Prostate gland (tissue), 2 donors: ENCODE results near the gene TBC1D22A. TPM values are rescaled to one million over a fixed set of nuclear protein-coding genes. Genes with fewer than 3 reads are reported as not detected.

Experiments
- DNase-seq: peaks from one replicate; pipeline ENCODE4 v3.0.0-alpha.2; 2019; ENCODE audit warnings: low spot score
- H3K27ac ChIP-seq, 2 donors: fragments of 200-600 bp; sonication (generic); 2 replicates each; pipeline ENCODE4 v1.5.1; 2017 to 2019
- H3K27me3 ChIP-seq: fragments of 200-600 bp; sonication (generic); replicated peaks from 2 replicates; pipeline ENCODE4 v1.5.1; 2019; ENCODE audit not compliant: insufficient read depth
- H3K36me3 ChIP-seq, 2 donors: fragments of 200-600 bp; sonication (generic); 1 replicate in 1 of 2; 2 replicates in 1 of 2; pipeline versions ENCODE4 v1.5.1 to v1.8.1; 2017 to 2019
- H3K4me1 ChIP-seq: fragments of 200-600 bp; sonication (generic); replicated peaks from 2 replicates; pipeline ENCODE4 v1.5.1; 2019
- H3K4me3 ChIP-seq, 2 donors: fragments of 200-600 bp; sonication (generic); 2 replicates each; pipeline ENCODE4 v1.5.1; 2017 to 2019
- H3K9me3 ChIP-seq: fragments of 200-600 bp; sonication (generic); 2 replicates; pipeline ENCODE4 v1.5.1; 2017
- CTCF ChIP-seq, 4 experiments: fragments of 200-600 bp in 2 of 4; fragments of 450-650 bp in 2 of 4; sonication (generic) in 2 of 4; IDR thresholded peaks; 1 replicate in 3 of 4; 2 replicates in 1 of 4; pipeline ENCODE4 v1.5.1; 2016 to 2019; ENCODE audit warnings: antibody characterized with exemption in 4 of 4, mild to moderate bottlenecking in 2 of 4, moderate library complexity in 2 of 4
- POLR2A ChIP-seq: fragments of 450-650 bp; IDR thresholded peaks from one replicate; pipeline ENCODE4 v1.6.1; 2016; ENCODE audit warnings: antibody characterized with exemption, mild to moderate bottlenecking
- POLR2AphosphoS5 ChIP-seq: sonication (generic); formaldehyde crosslinking; IDR thresholded peaks from one replicate; pipeline ENCODE4 v1.6.1; 2017; ENCODE audit warnings: antibody characterized with exemption
- WGBS: methylation state at CpG from one replicate; pipeline ENCODE4 v1.1.5; 2018; 5-methylcytosine and 5-hydroxymethylcytosine counted together
- intact Hi-C: fragments of 100-400 bp; cut with DNase I; formaldehyde crosslinking; loops from one replicate; pipeline ENCODE4 v1.14.2; 2022
- total RNA-seq, 2 donors: library from RNA; depleted of rRNA; stranded (reverse); fragments of >200 nt; gene quantifications; one replicate each; pipeline ENCODE4 v1.1.0, GENCODE V29; 2016

The TBC1D22A gene
- total RNA-seq, 2 donors from 2014 or later: 16.0 to 30.7 TPM

- Histone ChIP-seq H3K27ac (no peak overlapping the region), H3K36me3 (no peaks in the 10 kb centered on the region), H3K4me3 (no peak overlapping the region), H3K27me3 (no peaks in the 10 kb centered on the region), H3K9me3 (no peaks in the 10 kb centered on the region), H3K4me1 (no peaks in the 10 kb centered on the region)
- DNase-seq: no peak
- 98% methylated on average over 5 of the region's 5 CpGs for WGBS
- intact Hi-C loops: no loop called here
- TF ChIP-seq POLR2A: no peak
- TF ChIP-seq POLR2AphosphoS5: no peak
- TF ChIP-seq CTCF (IDR thresholded peaks at IDR 0.05): no peak
Measured at GRCh38 chr22:47178339-47178738, 415.9 kb downstream of the TBC1D22A start.

- TF ChIP-seq CTCF (IDR thresholded peaks at IDR 0.05): no peak
- TF ChIP-seq POLR2A: no peak
- TF ChIP-seq POLR2AphosphoS5: no peak
- no peak overlapping the region for H3K4me3 ChIP-seq
- no peaks in the 10 kb centered on the region for H3K9me3 ChIP-seq
- WGBS: 92% methylated on average over 2 of the region's 2 CpGs
- no peak overlapping the region for H3K27ac ChIP-seq
- H3K36me3 ChIP-seq: no peaks in the 10 kb centered on the region
- intact Hi-C loops: no loop called here
- no peaks in the 10 kb centered on the region for H3K27me3 ChIP-seq
- no peaks in the 10 kb centered on the region for H3K4me1 ChIP-seq
- no peak for DNase-seq
Measured at GRCh38 chr22:47180796-47181195, 418.3 kb downstream of the TBC1D22A start.

GRCh38 chr22:47187176-47187957, 424.9 kb downstream of the TBC1D22A start:
- TF ChIP-seq POLR2AphosphoS5 (no peak), POLR2A (no peak), CTCF (IDR thresholded peaks at IDR 0.05) (no peak)
- WGBS: 91% methylated on average over 9 of the region's 9 CpGs
- H3K27ac ChIP-seq: no peak overlapping the region
- H3K4me3 ChIP-seq: no peak overlapping the region
- intact Hi-C loops: no loop called here
- H3K36me3 ChIP-seq: no peaks in the 10 kb centered on the region
- no peaks in the 10 kb centered on the region for H3K9me3 ChIP-seq
- H3K4me1 ChIP-seq: no peaks in the 10 kb centered on the region
- DNase-seq: no peak
- no peaks in the 10 kb centered on the region for H3K27me3 ChIP-seq

- Histone ChIP-seq H3K9me3 (no peaks in the 10 kb centered on the region), H3K27me3 (no peaks in the 10 kb centered on the region), H3K4me3 (no peak overlapping the region), H3K36me3 (no peaks in the 10 kb centered on the region), H3K4me1 (no peaks in the 10 kb centered on the region), H3K27ac (no peak overlapping the region)
- intact Hi-C loops: no loop called here
- TF ChIP-seq POLR2A: no peak
- no peak for DNase-seq
- WGBS: 73% methylated on average over 17 of the region's 17 CpGs
Measured at GRCh38 chr22:47188261-47189055, 426.0 kb downstream of the TBC1D22A start.

- no peak for TF ChIP-seq POLR2A
- TF ChIP-seq POLR2AphosphoS5: no peak
- no peak for TF ChIP-seq CTCF (IDR thresholded peaks at IDR 0.05)
- H3K36me3 ChIP-seq: no peaks in the 10 kb centered on the region
- WGBS: 90% methylated on average over 34 of the region's 35 CpGs
- no peaks in the 10 kb centered on the region for H3K9me3 ChIP-seq
- H3K27ac ChIP-seq: no peak overlapping the region
- DNase-seq: no peak
- no peaks in the 10 kb centered on the region for H3K27me3 ChIP-seq
- H3K4me3 ChIP-seq: no peak overlapping the region
- intact Hi-C loops: no loop called here
- H3K4me1 ChIP-seq: no peaks in the 10 kb centered on the region
Measured at GRCh38 chr22:47189056-47189916, 426.8 kb downstream of the TBC1D22A start.
